Mammary epithelial cell (primary cell): Measurements from ENCODE around the gene KLF11.

ENCODE experiments used
- EZH2 ChIP-seq: IDR thresholded peaks from 2 replicates; pipeline ENCODE4 v1.6.1; 2012; ENCODE audit warnings: low read length, inconsistent platforms, borderline replicate concordance
- TF ChIP-seq, protein P1 (sequence below), 2 donors: IDR thresholded peaks in 1 of 2; conservative IDR thresholded peaks in 1 of 2; 2 replicates each; pipeline ENCODE4 v1.5.1; 2011 to 2012; ENCODE audit warnings: inconsistent platforms in 2 of 2, low read length in 2 of 2, mild to moderate bottlenecking in 2 of 2, control low read depth in 1 of 2, low read depth in 1 of 2; ENCODE audit not compliant: insufficient read depth in 1 of 2; ENCODE audit errors: extremely low read depth in 1 of 2

DNA sequence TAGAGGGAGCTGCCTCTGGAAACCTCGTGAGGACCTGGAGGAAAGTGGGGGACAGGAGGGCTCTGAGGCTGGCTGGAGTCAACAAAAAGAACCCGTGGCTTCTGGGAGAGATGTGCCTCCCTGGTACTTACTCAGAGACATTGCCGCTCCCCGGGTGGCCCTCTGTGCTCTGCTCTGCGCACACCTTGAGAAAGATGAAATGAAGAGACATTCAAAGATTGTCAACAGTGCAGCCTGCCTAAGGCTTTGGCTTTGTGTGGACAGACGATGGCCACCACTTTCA lies 22.4 kb downstream of the KLF11 start:
- TF ChIP-seq, protein P1, sequence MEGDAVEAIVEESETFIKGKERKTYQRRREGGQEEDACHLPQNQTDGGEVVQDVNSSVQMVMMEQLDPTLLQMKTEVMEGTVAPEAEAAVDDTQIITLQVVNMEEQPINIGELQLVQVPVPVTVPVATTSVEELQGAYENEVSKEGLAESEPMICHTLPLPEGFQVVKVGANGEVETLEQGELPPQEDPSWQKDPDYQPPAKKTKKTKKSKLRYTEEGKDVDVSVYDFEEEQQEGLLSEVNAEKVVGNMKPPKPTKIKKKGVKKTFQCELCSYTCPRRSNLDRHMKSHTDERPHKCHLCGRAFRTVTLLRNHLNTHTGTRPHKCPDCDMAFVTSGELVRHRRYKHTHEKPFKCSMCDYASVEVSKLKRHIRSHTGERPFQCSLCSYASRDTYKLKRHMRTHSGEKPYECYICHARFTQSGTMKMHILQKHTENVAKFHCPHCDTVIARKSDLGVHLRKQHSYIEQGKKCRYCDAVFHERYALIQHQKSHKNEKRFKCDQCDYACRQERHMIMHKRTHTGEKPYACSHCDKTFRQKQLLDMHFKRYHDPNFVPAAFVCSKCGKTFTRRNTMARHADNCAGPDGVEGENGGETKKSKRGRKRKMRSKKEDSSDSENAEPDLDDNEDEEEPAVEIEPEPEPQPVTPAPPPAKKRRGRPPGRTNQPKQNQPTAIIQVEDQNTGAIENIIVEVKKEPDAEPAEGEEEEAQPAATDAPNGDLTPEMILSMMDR (conservative IDR thresholded peaks at IDR 0.05 in 1 of 2, IDR thresholded peaks at IDR 0.05 in 1 of 2; ENCODE audit: extremely low read depth in 1 of 2, insufficient read depth in 1 of 2, low read depth in 1 of 2, low read length in 2 of 2), result no peak
- no peak for TF ChIP-seq EZH2
